Type B pancreatic cell (in vitro differentiated cells): ENCODE measurements around the gene AOPEP. TPM values are rescaled to one million over a fixed set of nuclear protein-coding genes. Genes with fewer than 3 reads are reported as not detected.

Experiments used
- DNase-seq: peaks from one replicate; pipeline ENCODE4 v3.0.0; 2021; ENCODE audit warnings: mixed read lengths; ENCODE audit not compliant: unreplicated experiment; ENCODE audit errors: extremely low spot score
- H3K27ac Mint-ChIP-seq: 2 replicates; pipeline ENCODE4 v1.8.0; 2021; ENCODE audit warnings: mild to moderate bottlenecking, mixed read lengths
- H3K27me3 Mint-ChIP-seq: 2 replicates; pipeline ENCODE4 v1.8.0; 2021; ENCODE audit warnings: mixed read lengths
- H3K36me3 Mint-ChIP-seq: 2 replicates; pipeline ENCODE4 v1.8.0; 2021; ENCODE audit warnings: mixed read lengths
- H3K4me1 Mint-ChIP-seq: one replicate; pipeline ENCODE4 v1.8.0; 2021; ENCODE audit warnings: mixed read lengths; ENCODE audit not compliant: unreplicated experiment
- H3K4me3 Mint-ChIP-seq: 2 replicates; pipeline ENCODE4 v1.8.0; 2021; ENCODE audit warnings: mild to moderate bottlenecking, mixed read lengths
- H3K9me3 Mint-ChIP-seq: 2 replicates; pipeline ENCODE4 v1.8.0; 2021; ENCODE audit warnings: mixed read lengths
- CTCF ChIP-seq: fragments of 200-600 bp; sonication (generic); conservative IDR thresholded peaks from 2 replicates; pipeline ENCODE4 v1.5.0; 2021; ENCODE audit warnings: antibody characterized with exemption, mild to moderate bottlenecking
- total RNA-seq: library from RNA; stranded (reverse); gene quantifications from 2 replicates; pipeline ENCODE4 v1.2.1, GENCODE V29; 2021; ENCODE audit warnings: low replicate concordance

Gene AOPEP
- total RNA-seq, 1 donor from 2014 or later: 89.3 TPM

- H3K4me1 Mint-ChIP-seq: peaks cover 29% of the 10 kb centered on the region
- no peak for TF ChIP-seq CTCF
- no peak overlapping the region for H3K4me3 Mint-ChIP-seq
- no peak for DNase-seq
- peaks cover 20% of the 10 kb centered on the region for H3K9me3 Mint-ChIP-seq
- H3K27ac Mint-ChIP-seq: no peak overlapping the region
- H3K36me3 Mint-ChIP-seq: peaks cover 27% of the 10 kb centered on the region
- no peaks in the 10 kb centered on the region for H3K27me3 Mint-ChIP-seq
These were observed 129.4 kb downstream of the AOPEP start for GRCh38 chr9:94855903-94856302.

GRCh38 chr9:94857791-94858190 is 131.3 kb downstream of the AOPEP start:
- H3K27me3 Mint-ChIP-seq: no peaks in the 10 kb centered on the region
- H3K4me3 Mint-ChIP-seq: no peak overlapping the region
- no peak for TF ChIP-seq CTCF
- no peak for DNase-seq
- H3K27ac Mint-ChIP-seq: no peak overlapping the region
- peaks cover 25% of the 10 kb centered on the region for H3K4me1 Mint-ChIP-seq
- peaks cover 23% of the 10 kb centered on the region for H3K36me3 Mint-ChIP-seq
- H3K9me3 Mint-ChIP-seq: peaks cover 20% of the 10 kb centered on the region

- H3K27me3 Mint-ChIP-seq: no peaks in the 10 kb centered on the region
- H3K36me3 Mint-ChIP-seq: peaks cover 23% of the 10 kb centered on the region
- H3K9me3 Mint-ChIP-seq: peaks cover 20% of the 10 kb centered on the region
- H3K27ac Mint-ChIP-seq: no peak overlapping the region
- H3K4me1 Mint-ChIP-seq: peaks cover 26% of the 10 kb centered on the region
- no peak for DNase-seq
- TF ChIP-seq CTCF: no peak
- no peak overlapping the region for H3K4me3 Mint-ChIP-seq
These were observed 132.7 kb downstream of the AOPEP start for GRCh38 chr9:94859226-94859625.

- H3K27ac Mint-ChIP-seq: peak overlapping the region; percentile 58
- peaks cover 29% of the 10 kb centered on the region for H3K4me1 Mint-ChIP-seq
- no peaks in the 10 kb centered on the region for H3K27me3 Mint-ChIP-seq
- TF ChIP-seq CTCF: no peak
- no peak for DNase-seq
- H3K9me3 Mint-ChIP-seq: peaks cover 20% of the 10 kb centered on the region
- no peak overlapping the region for H3K4me3 Mint-ChIP-seq
- peaks cover 23% of the 10 kb centered on the region for H3K36me3 Mint-ChIP-seq
These were observed 133.4 kb downstream of the AOPEP start for GRCh38 chr9:94859891-94860290.

GRCh38 chr9:94860678-94861588 is 134.4 kb downstream of the AOPEP start:
- no peak for TF ChIP-seq CTCF
- no peak overlapping the region for H3K27ac Mint-ChIP-seq
- H3K36me3 Mint-ChIP-seq: peaks cover 23% of the 10 kb centered on the region
- H3K4me3 Mint-ChIP-seq: no peak overlapping the region
- H3K4me1 Mint-ChIP-seq: peaks cover 39% of the 10 kb centered on the region
- no peak for DNase-seq
- peaks cover 20% of the 10 kb centered on the region for H3K9me3 Mint-ChIP-seq
- no peaks in the 10 kb centered on the region for H3K27me3 Mint-ChIP-seq
